K562 (cell line): ENCODE measurements around the gene ZBP1. TPM values are rescaled to one million over a fixed set of nuclear protein-coding genes. Genes with fewer than 3 reads are reported as not detected.

Experiments
- ATAC-seq: fragments of 200-7000 bp; cut with Tn5 transposase; 3 replicates; pipeline ENCODE4 v1.9.1; 2020; ENCODE audit warnings: moderate library complexity
- BruUV-seq: library from RNA; stranded (reverse); fragments of 400-500 nt; replicated peaks from 2 replicates; lab custom pipeline; 2021; lab: Mats Ljungman, UMichigan
- CTCF ChIA-PET: fragments of 300-600 bp; formaldehyde crosslinking; extraction: SDS; loops from one replicate; lab custom pipeline; 2021; ENCODE audit warnings: low intra/inter-chr PET ratio; lab: Yijun Ruan, JAX
- POLR2A ChIA-PET: fragments of 300-600, 350-650 bp; sonication (Branson Sonifier 250); formaldehyde crosslinking; extraction: SDS; loops from one replicate; lab custom pipeline; 2021; ENCODE audit warnings: antibody characterized with exemption, inconsistent platforms; lab: Yijun Ruan, JAX
- DNase-seq, 4 experiments: peaks; one replicate each; pipeline versions ENCODE4 v3.0.0 to v3.0.0-alpha.2; 2011 to 2018; ENCODE audit warnings: low spot score in 3 of 4, mixed read lengths in 3 of 4; ENCODE audit errors: extremely low read depth in 1 of 4
- FAIRE-seq: peaks from 2 replicates; lab custom pipeline; 2011; peaks lifted over from hg19 to GRCh38; lab: Jason Lieb, UNC
- H2AFZ ChIP-seq: 2 replicates; pipeline ENCODE4 v1.6.0; 2011; ENCODE audit warnings: low read depth, low read length, control low read depth, inconsistent platforms
- H3K27ac ChIP-seq: fragments of 200-600 bp; 3 replicates; pipeline ENCODE4 v1.8.0; 2011; ENCODE audit warnings: low read depth, mild to moderate bottlenecking, control low read depth, inconsistent platforms, low read length, moderate library complexity, mixed read lengths; ENCODE audit errors: extremely low read depth
- H3K27me3 ChIP-seq, 2 experiments: fragments of 300-600 bp in 1 of 2; 2 replicates in 1 of 2; 3 replicates in 1 of 2; pipeline versions ENCODE4 v1.6.0 to v1.8.0; 2011; ENCODE audit warnings: inconsistent platforms in 2 of 2, low read length in 2 of 2, mild to moderate bottlenecking in 1 of 2, mixed read lengths in 1 of 2, moderate library complexity in 1 of 2; ENCODE audit not compliant: control insufficient read depth in 2 of 2, insufficient read depth in 2 of 2
- H3K36me3 ChIP-seq: fragments of 300-600 bp; 3 replicates; pipeline ENCODE4 v1.8.0; 2011; ENCODE audit warnings: mild to moderate bottlenecking, low read length, inconsistent platforms; ENCODE audit not compliant: control insufficient read depth, insufficient read depth
- H3K4me1 ChIP-seq, 2 experiments: fragments of 200-600 bp in 1 of 2; replicated peaks in 1 of 2; 2 replicates in 1 of 2; 3 replicates in 1 of 2; pipeline versions ENCODE4 v1.5.1 to v1.8.0; 2011; ENCODE audit warnings: inconsistent platforms in 2 of 2, low read length in 2 of 2, mild to moderate bottlenecking in 1 of 2, mixed read lengths in 1 of 2, moderate library complexity in 1 of 2; ENCODE audit not compliant: control insufficient read depth in 2 of 2, insufficient read depth in 2 of 2
- H3K4me2 ChIP-seq: 2 replicates; pipeline ENCODE4 v1.6.1; 2011; ENCODE audit warnings: low read length, control low read depth, inconsistent platforms, mixed read lengths; ENCODE audit not compliant: insufficient read depth
- H3K4me3 ChIP-seq: fragments of 200-600 bp; sonication (generic), shearing (Covaris generic); 2 replicates; pipeline ENCODE4 v1.5.1; 2016; ENCODE audit warnings: control low read depth, inconsistent platforms
- H3K79me2 ChIP-seq: fragments of 200-600 bp; 3 replicates; pipeline ENCODE4 v1.8.0; 2011; ENCODE audit warnings: low read length, inconsistent platforms; ENCODE audit not compliant: control insufficient read depth, insufficient read depth
- H3K9ac ChIP-seq, 2 experiments: 2 replicates each; pipeline versions ENCODE4 v1.6.0 to v1.6.1; 2011; ENCODE audit warnings: low read depth in 2 of 2, low read length in 2 of 2, control low read depth in 1 of 2, inconsistent platforms in 1 of 2, mild to moderate bottlenecking in 1 of 2, mixed read lengths in 1 of 2; ENCODE audit not compliant: insufficient read depth in 1 of 2
- H3K9me1 ChIP-seq: one replicate; pipeline ENCODE4 v1.6.0; 2011; ENCODE audit warnings: inconsistent platforms, mild to moderate bottlenecking, low read length, moderate library complexity; ENCODE audit not compliant: control insufficient read depth, insufficient read depth
- H3K9me3 ChIP-seq: replicated peaks from 2 replicates; pipeline ENCODE4 v1.5.1; 2011; ENCODE audit warnings: low read depth, low read length, inconsistent platforms; ENCODE audit not compliant: control insufficient read depth, insufficient read depth
- H4K20me1 ChIP-seq: replicated peaks from 2 replicates; pipeline ENCODE4 v1.6.1; 2011; ENCODE audit warnings: low read length, inconsistent platforms, mixed read lengths; ENCODE audit not compliant: control insufficient read depth, insufficient read depth
- E2F3 ChIP-seq: fragments of 250-450 bp; sonication (Bioruptor Pico); IDR thresholded peaks from 2 replicates; pipeline ENCODE4 v1.4.0; 2020; ENCODE audit warnings: mild to moderate bottlenecking
- E2F8 ChIP-seq: fragments of 450-650 bp; IDR thresholded peaks from 2 replicates; pipeline ENCODE4 v1.7.1; 2018; ENCODE audit warnings: mild to moderate bottlenecking, low read depth; ENCODE audit not compliant: partially characterized antibody
- HNRNPL ChIP-seq: fragments of 200-400 bp; formaldehyde crosslinking; IDR thresholded peaks from 2 replicates; pipeline ENCODE4 v1.6.1; 2017; ENCODE audit warnings: low read depth, mild to moderate bottlenecking, low read length
- IFI16 ChIP-seq: fragments of 250-450 bp; sonication (Bioruptor Pico); IDR thresholded peaks from 2 replicates; pipeline ENCODE4 v2.1.2; 2022; ENCODE audit warnings: mild to moderate bottlenecking, inconsistent platforms
- KAT7 ChIP-seq: sonication (generic); formaldehyde crosslinking; IDR thresholded peaks from 2 replicates; pipeline ENCODE4 v1.8.0; 2022; ENCODE audit warnings: missing genetic modification reagents, mild to moderate bottlenecking, borderline replicate concordance
- MAX ChIP-seq: sonication (generic); formaldehyde crosslinking; IDR thresholded peaks from 2 replicates; pipeline ENCODE4 v1.9.0; 2022; ENCODE audit warnings: mild to moderate bottlenecking, missing genetic modification reagents
- PHF20 ChIP-seq: fragments of 450-650 bp; IDR thresholded peaks from 2 replicates; pipeline ENCODE4 v1.6.1; 2018; ENCODE audit not compliant: partially characterized antibody
- POU5F1 ChIP-seq: fragments of 150-350 bp; IDR thresholded peaks from 2 replicates; pipeline ENCODE4 v1.6.1; 2014; ENCODE audit warnings: borderline replicate concordance, low read length, low read depth, mild to moderate bottlenecking; ENCODE audit not compliant: partially characterized antibody
- SIRT6 ChIP-seq: IDR thresholded peaks from one replicate; pipeline ENCODE4 v1.6.1; 2012; ENCODE audit warnings: low read depth, mild to moderate bottlenecking, control low read depth, inconsistent platforms, low read length, moderate library complexity
- SMARCA5 ChIP-seq: fragments of 450-650 bp; IDR thresholded peaks from 2 replicates; pipeline ENCODE4 v1.6.1; 2016
- USF1 ChIP-seq: sonication (generic); formaldehyde crosslinking; IDR thresholded peaks from 2 replicates; pipeline ENCODE4 v1.9.0; 2022; ENCODE audit warnings: mild to moderate bottlenecking, missing genetic modification reagents
- ZFX ChIP-seq: sonication (generic); formaldehyde crosslinking; IDR thresholded peaks from 2 replicates; pipeline ENCODE4 v1.8.0; 2022; ENCODE audit warnings: mild to moderate bottlenecking, missing genetic modification reagents, moderate library complexity
- ZNF134 ChIP-seq: fragments of 250-450 bp; sonication (Bioruptor Pico); conservative IDR thresholded peaks from 2 replicates; pipeline ENCODE4 v1.4.0; 2020
- ZNF277 ChIP-seq: fragments of 250-450 bp; sonication (Bioruptor Pico); IDR thresholded peaks from 2 replicates; pipeline ENCODE4 v1.8.0; 2022; ENCODE audit warnings: inconsistent platforms, mild to moderate bottlenecking, moderate library complexity, borderline replicate concordance
- WGBS: fragments of 100-300 bp; shearing (Covaris generic); methylation state at CpG from one replicate; pipeline ENCODE4 v1.1.6; 2016; ENCODE audit warnings: low coverage, mixed read lengths; ENCODE audit not compliant: insufficient coverage; ENCODE audit errors: missing lambda C conversion rate; 5-methylcytosine and 5-hydroxymethylcytosine counted together
- in situ Hi-C: fragments of 300-500 bp; cut with MboI; formaldehyde crosslinking; loops from 4 replicates; pipeline ENCODE4 v1.15.0; 2018; ENCODE audit warnings: inconsistent platforms, mixed read lengths
- intact Hi-C: fragments of 100-400 bp; cut with micrococcal nuclease; formaldehyde crosslinking; loops from 2 replicates; pipeline ENCODE4 v1.14.2; 2022
- polyA plus RNA-seq, 8 experiments: library from polyadenylated mRNA; depleted of rRNA in 4 of 8; stranded (reverse) in 5 of 8; unstranded in 3 of 8; fragments of >200 nt; fragmentation: Nextera tagmentation in 2 of 8; fragmentation: Illumina TruSeq in 1 of 8; extraction: Ambion mirVana in 2 of 8; extraction: Trizol in 1 of 8; gene quantifications; 2 replicates each; pipeline versions ENCODE4 v1.2.1 to v1.2.3, GENCODE V29; 2011 to 2014; ENCODE audit warnings: inconsistent platforms in 1 of 8, missing spikeins in 1 of 8
- total RNA-seq, 7 experiments: library from RNA; depleted of rRNA in 6 of 7; stranded (reverse); fragments of >200 nt in 6 of 7; fragmentation: Illumina TruSeq in 2 of 7; extraction: Trizol in 2 of 7; gene quantifications; 2 replicates each; pipeline versions ENCODE4 v1.2.1 to v1.2.3, GENCODE V29; 2011 to 2021; ENCODE audit warnings: low replicate concordance in 1 of 7

The ZBP1 gene
- total and polyA plus RNA-seq, 9 of the 15 experiments (the other 6 are each of a cell fraction or from before 2014, with no cell fraction given): not detected

- no peak for TF ChIP-seq E2F8
- no peak for TF ChIP-seq MAX (CRISPR knock-in tag)
- TF ChIP-seq ZNF134 (CRISPR knock-in tag): no peak
- TF ChIP-seq KAT7 (CRISPR knock-in tag): no peak
- no peak for TF ChIP-seq ZFX (CRISPR knock-in tag)
Measured at GRCh38 chr20:57666834-57667157, 46.6 kb upstream of the ZBP1 start (continued).

GRCh38 chr20:57666106-57666833 lies 46.0 kb upstream of the ZBP1 start:
- Histone ChIP-seq H3K27me3 (peaks cover 28 to 82% of the 10 kb centered on the region in 2 experiments; a peak in 4 of 5 replicates), H3K36me3 (no peaks in the 10 kb centered on the region), H4K20me1 (peaks cover 9% of the 10 kb centered on the region; the same call in 1 of the 2 replicates), H3K9me3 (no peaks in the 10 kb centered on the region), H2AFZ (no peak overlapping the region), H3K4me3 (no peak overlapping the region), H3K4me2 (no peak overlapping the region), H3K9ac (no peak overlapping the region), H3K4me1 (no peaks in the 10 kb centered on the region; a peak in 1 of 5 replicates), H3K9me1 (no peaks in the 10 kb centered on the region), H3K79me2 (no peaks in the 10 kb centered on the region), H3K27ac (no peak overlapping the region)
- no peak for DNase-seq
- WGBS: 0% methylated on average over 20 of the region's 21 CpGs
- no peak for TF ChIP-seq E2F3 (CRISPR knock-in tag)
- TF ChIP-seq ZNF277 (CRISPR knock-in tag): no peak
- TF ChIP-seq USF1: no peak
- TF ChIP-seq POU5F1: no peak
- TF ChIP-seq IFI16: no peak
- TF ChIP-seq HNRNPL: no peak
- TF ChIP-seq SMARCA5: no peak
- TF ChIP-seq PHF20: no peak
- no peak for TF ChIP-seq SIRT6
- no peak for FAIRE-seq
- intact Hi-C loops: no loop called here
- BruUV-seq: no TSS peak
- ChIA-PET CTCF (no interaction called here), POLR2A (interaction anchor here (0.7 kb wide), 1 partner anchor 19 kb away, joined by 3 read pairs; no protein-coding TSS in a partner anchor)
- no peak for ATAC-seq
- in situ Hi-C loops: no loop called here
